Panc1 (cell line): ENCODE data around the gene NUP153. TPM values are rescaled to one million over a fixed set of nuclear protein-coding genes. Genes with fewer than 3 reads are reported as not detected.

Source experiments
- ATAC-seq: fragments of 200-7000 bp; cut with Tn5 transposase; 2 replicates; pipeline ENCODE4 v1.9.1; 2020; ENCODE audit warnings: mild to moderate bottlenecking, moderate library complexity
- BruUV-seq: library from RNA; stranded (reverse); fragments of 400-500 nt; replicated peaks from 2 replicates; lab custom pipeline; 2021; lab: Mats Ljungman, UMichigan
- CTCF ChIA-PET: fragments of 300-600 bp; sonication (Branson Sonifier 250); formaldehyde crosslinking; loops from one replicate; lab custom pipeline; 2022; ENCODE audit warnings: antibody characterized with exemption; lab: Charles Lee
- POLR2A ChIA-PET: fragments of 300-600 bp; sonication (Branson Sonifier 250); formaldehyde crosslinking; loops from one replicate; lab custom pipeline; 2022; ENCODE audit warnings: antibody characterized with exemption; lab: Charles Lee
- DNase-seq: peaks from one replicate; pipeline ENCODE4 v3.0.0-alpha.2; 2010; ENCODE audit warnings: low read depth, low spot score
- H3K27ac ChIP-seq: 2 replicates; pipeline ENCODE4 v1.5.1; 2011; ENCODE audit warnings: mild to moderate bottlenecking, low read length, inconsistent platforms
- H3K27me3 ChIP-seq: fragments of 200-500 bp; sonication (Bioruptor generic); 2 replicates; pipeline ENCODE4 v1.6.0; 2014; ENCODE audit warnings: low read length, inconsistent platforms; ENCODE audit not compliant: control insufficient read depth, insufficient read depth
- H3K36me3 ChIP-seq: fragments of 200-500 bp; sonication (Bioruptor generic); 2 replicates; pipeline ENCODE4 v1.5.1; 2014; ENCODE audit warnings: inconsistent platforms, mild to moderate bottlenecking, low read length, moderate library complexity; ENCODE audit not compliant: control insufficient read depth, insufficient read depth
- H3K4me1 ChIP-seq: 2 replicates; pipeline ENCODE4 v1.5.1; 2011; ENCODE audit warnings: inconsistent platforms, mild to moderate bottlenecking, low read length, moderate library complexity; ENCODE audit not compliant: control insufficient read depth, insufficient read depth
- H3K4me3 ChIP-seq, 2 experiments: 2 replicates each; pipeline ENCODE4 v1.5.1; 2011 to 2012; ENCODE audit warnings: low read depth in 2 of 2, low read length in 2 of 2, mild to moderate bottlenecking in 2 of 2, inconsistent platforms in 1 of 2, moderate library complexity in 1 of 2
- H3K9me3 ChIP-seq: fragments of 200-500 bp; sonication (Bioruptor generic); 2 replicates; pipeline ENCODE4 v1.5.1; 2014; ENCODE audit warnings: low read depth, mild to moderate bottlenecking, inconsistent platforms, low read length, moderate library complexity; ENCODE audit not compliant: control insufficient read depth, insufficient read depth
- POLR2AphosphoS5 ChIP-seq: IDR thresholded peaks from 2 replicates; pipeline ENCODE4 v1.6.1; 2012; ENCODE audit warnings: mild to moderate bottlenecking, low read depth, low read length, moderate library complexity
- SIN3A ChIP-seq: IDR thresholded peaks from 2 replicates; pipeline ENCODE4 v1.6.1; 2012; ENCODE audit warnings: low read depth, mild to moderate bottlenecking, low read length, moderate library complexity, borderline replicate concordance; ENCODE audit not compliant: insufficient read depth
- TCF7L2 ChIP-seq: IDR thresholded peaks from 2 replicates; pipeline ENCODE4 v1.6.1; 2011; ENCODE audit warnings: mild to moderate bottlenecking, low read depth, low read length, inconsistent platforms
- in situ Hi-C: cut with HindIII; loops from 2 replicates; pipeline ENCODE4 v1.10.0; 2016; ENCODE audit warnings: low sequenced_read_pairs, low pct_unique_long_range_greater_than_20kb
- intact Hi-C: fragments of 100-400 bp; cut with micrococcal nuclease; formaldehyde crosslinking; loops from one replicate; pipeline ENCODE4 v1.10.0; 2022; ENCODE audit not compliant: unreplicated experiment
- total RNA-seq: library from RNA; stranded (reverse); gene quantifications from one replicate; pipeline ENCODE4 v1.2.1, GENCODE V29; 2021; ENCODE audit not compliant: unreplicated experiment
- TF ChIP-seq, protein P1 (sequence below): fragments of 450-650 bp; IDR thresholded peaks from 2 replicates; pipeline ENCODE4 v1.5.1; 2017; ENCODE audit warnings: mild to moderate bottlenecking
- TF ChIP-seq, protein P2 (sequence below), 2 experiments: IDR thresholded peaks; 2 replicates each; pipeline ENCODE4 v1.6.1; 2011 to 2012; ENCODE audit warnings: low read depth in 2 of 2, control low read depth in 1 of 2, low read length in 1 of 2, mild to moderate bottlenecking in 1 of 2, moderate library complexity in 1 of 2; ENCODE audit not compliant: insufficient read depth in 1 of 2

Gene NUP153
- total RNA-seq, 1 experiment from 2014 or later = 62.0 TPM

DNA sequence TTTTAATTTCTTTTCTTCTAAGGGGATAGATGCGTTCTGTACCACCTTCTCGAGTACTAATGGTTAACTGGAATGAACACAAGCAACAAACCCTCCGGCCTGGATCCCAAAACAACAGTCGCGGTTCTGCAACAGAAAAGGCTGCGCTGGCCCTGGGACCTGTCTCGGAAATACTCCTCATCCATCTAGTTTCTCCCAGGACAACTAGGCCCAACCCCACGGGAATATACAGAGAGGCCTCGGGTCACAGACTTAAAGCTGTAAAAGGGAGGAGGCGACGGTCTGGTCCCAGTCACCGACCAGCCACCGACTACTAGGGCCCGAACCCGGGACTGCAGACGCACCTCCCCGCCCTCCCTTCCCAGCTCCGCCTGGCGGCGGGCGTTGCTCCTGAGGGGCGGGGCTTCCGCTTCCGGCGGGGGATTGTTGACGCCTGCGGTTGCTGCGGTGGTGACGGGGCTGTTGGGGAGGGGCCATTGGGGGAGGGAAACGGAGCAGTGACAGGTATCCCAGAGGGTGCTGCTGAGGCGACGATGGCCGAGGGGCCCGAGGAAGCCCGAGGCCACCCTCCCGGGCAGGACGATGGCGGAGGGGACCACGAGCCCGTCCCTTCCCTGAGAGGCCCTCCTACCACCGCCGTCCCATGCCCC is 106.7 kb downstream of the NUP153 start, which contains the start of gene FAM8A1:
FAM8A1 (plus strand) TSS at position 426 of the 650 bp plus-strand sequence; CDS start at position 534, 108 bp downstream.
- in situ Hi-C loops = no loop called here
- ATAC-seq = peak; percentile 95
- no peaks in the 10 kb centered on the region for H3K9me3 ChIP-seq
- ChIA-PET POLR2A (interaction anchor here (0.6 to 0.7 kb wide), 5 partner anchors 12 to 395 kb away, joined by 4 to 16 read pairs (median 9); no protein-coding TSS in a partner anchor), CTCF (interaction anchor here (0.6 to 0.7 kb wide), 4 partner anchors 130 to 423 kb away, joined by 3 to 6 read pairs (median 4); no protein-coding TSS in a partner anchor)
- BruUV-seq = no TSS peak
- peaks cover 4% of the 10 kb centered on the region; the same call in 1 of the 2 replicates for H3K4me1 ChIP-seq
- intact Hi-C loops = no loop called here
- no peaks in the 10 kb centered on the region for H3K27me3 ChIP-seq
- TF ChIP-seq TCF7L2 = no peak
- TF ChIP-seq, protein P1, sequence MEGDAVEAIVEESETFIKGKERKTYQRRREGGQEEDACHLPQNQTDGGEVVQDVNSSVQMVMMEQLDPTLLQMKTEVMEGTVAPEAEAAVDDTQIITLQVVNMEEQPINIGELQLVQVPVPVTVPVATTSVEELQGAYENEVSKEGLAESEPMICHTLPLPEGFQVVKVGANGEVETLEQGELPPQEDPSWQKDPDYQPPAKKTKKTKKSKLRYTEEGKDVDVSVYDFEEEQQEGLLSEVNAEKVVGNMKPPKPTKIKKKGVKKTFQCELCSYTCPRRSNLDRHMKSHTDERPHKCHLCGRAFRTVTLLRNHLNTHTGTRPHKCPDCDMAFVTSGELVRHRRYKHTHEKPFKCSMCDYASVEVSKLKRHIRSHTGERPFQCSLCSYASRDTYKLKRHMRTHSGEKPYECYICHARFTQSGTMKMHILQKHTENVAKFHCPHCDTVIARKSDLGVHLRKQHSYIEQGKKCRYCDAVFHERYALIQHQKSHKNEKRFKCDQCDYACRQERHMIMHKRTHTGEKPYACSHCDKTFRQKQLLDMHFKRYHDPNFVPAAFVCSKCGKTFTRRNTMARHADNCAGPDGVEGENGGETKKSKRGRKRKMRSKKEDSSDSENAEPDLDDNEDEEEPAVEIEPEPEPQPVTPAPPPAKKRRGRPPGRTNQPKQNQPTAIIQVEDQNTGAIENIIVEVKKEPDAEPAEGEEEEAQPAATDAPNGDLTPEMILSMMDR = 0 out of 2 replicates have a peak, but pooled peaks have one; percentile 4
- TF ChIP-seq POLR2AphosphoS5 = peak; percentile 76; the same call in 1 of the 2 replicates
- peak; percentile 79; the same call in 1 of the 2 replicates for TF ChIP-seq SIN3A
- TF ChIP-seq, protein P2, sequence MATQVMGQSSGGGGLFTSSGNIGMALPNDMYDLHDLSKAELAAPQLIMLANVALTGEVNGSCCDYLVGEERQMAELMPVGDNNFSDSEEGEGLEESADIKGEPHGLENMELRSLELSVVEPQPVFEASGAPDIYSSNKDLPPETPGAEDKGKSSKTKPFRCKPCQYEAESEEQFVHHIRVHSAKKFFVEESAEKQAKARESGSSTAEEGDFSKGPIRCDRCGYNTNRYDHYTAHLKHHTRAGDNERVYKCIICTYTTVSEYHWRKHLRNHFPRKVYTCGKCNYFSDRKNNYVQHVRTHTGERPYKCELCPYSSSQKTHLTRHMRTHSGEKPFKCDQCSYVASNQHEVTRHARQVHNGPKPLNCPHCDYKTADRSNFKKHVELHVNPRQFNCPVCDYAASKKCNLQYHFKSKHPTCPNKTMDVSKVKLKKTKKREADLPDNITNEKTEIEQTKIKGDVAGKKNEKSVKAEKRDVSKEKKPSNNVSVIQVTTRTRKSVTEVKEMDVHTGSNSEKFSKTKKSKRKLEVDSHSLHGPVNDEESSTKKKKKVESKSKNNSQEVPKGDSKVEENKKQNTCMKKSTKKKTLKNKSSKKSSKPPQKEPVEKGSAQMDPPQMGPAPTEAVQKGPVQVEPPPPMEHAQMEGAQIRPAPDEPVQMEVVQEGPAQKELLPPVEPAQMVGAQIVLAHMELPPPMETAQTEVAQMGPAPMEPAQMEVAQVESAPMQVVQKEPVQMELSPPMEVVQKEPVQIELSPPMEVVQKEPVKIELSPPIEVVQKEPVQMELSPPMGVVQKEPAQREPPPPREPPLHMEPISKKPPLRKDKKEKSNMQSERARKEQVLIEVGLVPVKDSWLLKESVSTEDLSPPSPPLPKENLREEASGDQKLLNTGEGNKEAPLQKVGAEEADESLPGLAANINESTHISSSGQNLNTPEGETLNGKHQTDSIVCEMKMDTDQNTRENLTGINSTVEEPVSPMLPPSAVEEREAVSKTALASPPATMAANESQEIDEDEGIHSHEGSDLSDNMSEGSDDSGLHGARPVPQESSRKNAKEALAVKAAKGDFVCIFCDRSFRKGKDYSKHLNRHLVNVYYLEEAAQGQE (IDR thresholded peaks at IDR 0.05; ENCODE audit: insufficient read depth in 1 of 2, low read depth in 2 of 2, low read length in 1 of 2) = 0 out of 4 replicates have a peak, but pooled peaks of 1 of the 2 experiments have one; percentile 12
- H3K27ac ChIP-seq = peak within 1 kb of the TSS; percentile 91
- H3K36me3 ChIP-seq = no peaks in the 10 kb centered on the region
- DNase-seq = peak; percentile 55
- H3K4me3 ChIP-seq = peak within 1 kb of the TSS; percentile 61 to 75

DNA sequence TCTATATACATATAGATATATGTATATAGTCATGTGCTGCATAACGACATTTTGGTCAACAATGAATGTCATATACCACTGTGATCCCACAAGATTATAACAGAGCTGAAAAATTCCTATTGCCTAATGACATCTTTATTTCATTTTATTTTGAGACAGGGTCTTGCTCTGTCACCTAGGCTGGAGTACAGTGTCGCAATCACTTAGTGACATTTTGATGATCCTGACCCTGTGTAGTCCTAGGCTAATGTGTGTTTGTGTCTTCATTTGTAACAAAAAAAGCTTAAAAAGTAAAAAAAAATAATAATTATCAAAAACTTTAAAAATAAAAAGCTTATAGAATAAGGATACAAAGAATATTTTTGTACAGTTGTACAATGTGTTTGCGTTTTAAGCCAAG is 110.6 kb downstream of the NUP153 start:
- Histone ChIP-seq H3K9me3 (no peaks in the 10 kb centered on the region), H3K27ac (no peak overlapping the region), H3K27me3 (no peaks in the 10 kb centered on the region), H3K4me1 (no peaks in the 10 kb centered on the region), H3K36me3 (no peaks in the 10 kb centered on the region), H3K4me3 (no peak overlapping the region)
- ATAC-seq (no peak), DNase-seq (no peak)
- BruUV-seq = no TSS peak
- CTCF ChIA-PET = no interaction called here
- intact Hi-C loops (no loop called here), in situ Hi-C loops (no loop called here)
- TF ChIP-seq TCF7L2 (no peak), POLR2AphosphoS5 (no peak), SIN3A (no peak)
- TF ChIP-seq, protein P1 = no peak
- TF ChIP-seq, protein P2 (IDR thresholded peaks at IDR 0.05; ENCODE audit: insufficient read depth in 1 of 2, low read depth in 2 of 2, low read length in 1 of 2) = no peak
- POLR2A ChIA-PET = no interaction called here
